ENCODE data around the gene NRDC.
"Not testable (repeated sequence)": the region's sequence is repeated elsewhere in the genome, so short reads cannot be mapped to it uniquely, and the experiment has no call there.

NRDC gene

GRCh38 chr1:51847294-51847920 is 31.1 kb downstream of the NRDC start:
- in situ Hi-C loops (cut with HindIII; ENCODE audit: low sequenced_read_pairs) = no loop called here

GRCh38 chr1:51843948-51844347 is 34.6 kb downstream of the NRDC start:
- in situ Hi-C loops (cut with HindIII; ENCODE audit: low sequenced_read_pairs) = no loop called here

GRCh38 chr1:51842261-51842660 is 36.3 kb downstream of the NRDC start:
- in situ Hi-C loops (cut with HindIII; ENCODE audit: low sequenced_read_pairs) = no loop called here

DNA sequence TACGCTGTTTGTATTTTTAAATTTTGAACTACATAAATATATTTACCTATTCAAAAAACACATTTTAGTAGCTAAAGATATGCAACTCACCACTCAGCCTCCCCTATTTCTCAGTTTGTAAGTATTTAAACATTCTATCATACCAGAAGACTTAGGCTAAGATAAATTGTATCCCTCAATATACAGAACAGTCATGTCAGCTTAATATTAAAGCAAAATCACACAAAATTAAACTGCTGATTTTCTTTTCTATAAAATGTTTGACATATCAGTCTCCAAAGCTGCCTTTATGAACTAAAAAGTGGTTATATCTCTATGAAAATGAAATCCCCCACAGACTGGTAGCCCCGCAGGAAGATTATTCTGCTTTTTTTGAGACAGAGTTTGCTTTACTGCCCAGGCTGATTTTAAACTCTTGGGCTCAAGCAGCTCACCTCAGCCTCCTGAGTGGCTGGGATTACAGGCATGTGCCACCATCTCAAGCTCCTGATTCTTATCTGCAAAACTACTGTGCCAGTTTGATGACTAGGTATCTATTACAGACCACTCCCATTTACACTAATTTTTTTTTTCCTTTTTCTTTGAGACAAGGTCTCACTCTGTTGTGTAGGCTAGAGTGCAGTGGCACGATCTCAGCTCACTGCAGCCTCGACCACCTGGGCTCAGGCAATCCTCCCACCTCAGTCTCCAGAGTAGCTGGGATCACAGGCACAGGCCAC is 37.6 kb downstream of the NRDC start:
- in situ Hi-C loops (cut with HindIII; ENCODE audit: low sequenced_read_pairs) = no loop called here

GRCh38 chr1:51840182-51840581 is 38.3 kb downstream of the NRDC start:
- in situ Hi-C loops (cut with HindIII; ENCODE audit: low sequenced_read_pairs) = no loop called here

DNA sequence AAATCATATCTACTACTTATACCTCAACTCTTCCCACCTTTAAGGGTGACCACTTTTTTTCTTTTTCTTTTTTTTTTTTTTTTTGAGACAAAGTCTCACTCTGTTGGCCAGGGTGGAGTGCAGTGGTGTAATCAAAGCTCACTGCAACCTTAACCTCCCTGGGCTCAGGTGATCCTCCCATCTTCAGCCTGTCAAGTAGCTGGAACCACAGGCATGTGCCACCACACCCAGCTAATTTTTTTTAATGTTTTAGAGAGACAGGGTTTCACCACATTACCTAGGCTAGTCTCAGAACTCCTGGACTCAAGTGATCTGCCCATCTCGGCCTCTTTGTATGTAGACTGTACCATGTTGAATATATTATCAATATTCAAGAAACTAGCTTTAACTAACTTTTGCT is 39.4 kb downstream of the NRDC start:
- in situ Hi-C loops (cut with HindIII; ENCODE audit: low sequenced_read_pairs) = no loop called here

GRCh38 chr1:51837243-51837642 is 41.3 kb downstream of the NRDC start:
- in situ Hi-C loops (cut with HindIII; ENCODE audit: low sequenced_read_pairs) = no loop called here

DNA sequence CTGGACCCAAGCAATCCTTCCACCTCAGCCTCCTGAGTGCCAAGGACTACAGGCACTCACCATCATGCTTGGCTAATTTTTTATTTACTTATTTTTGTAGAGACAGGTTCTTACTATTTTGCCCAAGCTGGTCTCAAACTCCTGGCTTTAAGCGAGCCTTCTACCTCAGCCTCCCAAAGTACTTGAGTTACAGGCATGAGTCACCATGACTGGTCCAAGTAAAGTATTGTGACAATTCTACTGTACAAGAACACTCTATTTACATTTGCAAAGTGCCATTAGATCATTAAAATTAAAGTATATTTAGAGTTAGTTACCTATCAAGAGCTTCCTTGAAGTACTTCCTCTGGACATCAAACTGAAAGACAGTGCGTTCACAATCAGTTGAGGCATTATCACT is 44.8 kb downstream of the NRDC start:
- in situ Hi-C loops (cut with HindIII; ENCODE audit: low sequenced_read_pairs) = loop anchor here (5.0 kb wide), 1 partner anchor 51 kb away; no protein-coding TSS in a partner anchor

GRCh38 chr1:51829058-51829457 is 49.5 kb downstream of the NRDC start:
- in situ Hi-C loops (cut with HindIII; ENCODE audit: low sequenced_read_pairs) = no loop called here

DNA sequence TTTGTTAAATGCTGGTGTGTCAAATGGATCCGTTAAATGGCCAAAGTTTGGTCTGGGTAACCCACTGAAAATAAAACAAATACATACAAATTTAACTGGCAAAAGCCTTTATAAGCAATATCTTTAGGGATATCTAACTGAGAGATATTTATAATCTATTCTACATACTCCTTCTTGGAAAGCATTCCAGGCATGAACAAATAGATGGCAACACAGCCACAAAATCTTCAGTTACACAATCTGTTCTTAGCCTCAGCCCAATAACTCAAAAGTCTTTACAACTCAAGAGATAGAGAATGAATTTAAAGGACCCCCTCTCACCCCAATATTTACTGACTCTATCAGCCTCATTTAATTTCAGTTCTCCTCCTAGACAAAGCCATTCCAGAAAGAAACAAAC is 58.7 kb downstream of the NRDC start:
- in situ Hi-C loops (cut with HindIII; ENCODE audit: low sequenced_read_pairs) = no loop called here

DNA sequence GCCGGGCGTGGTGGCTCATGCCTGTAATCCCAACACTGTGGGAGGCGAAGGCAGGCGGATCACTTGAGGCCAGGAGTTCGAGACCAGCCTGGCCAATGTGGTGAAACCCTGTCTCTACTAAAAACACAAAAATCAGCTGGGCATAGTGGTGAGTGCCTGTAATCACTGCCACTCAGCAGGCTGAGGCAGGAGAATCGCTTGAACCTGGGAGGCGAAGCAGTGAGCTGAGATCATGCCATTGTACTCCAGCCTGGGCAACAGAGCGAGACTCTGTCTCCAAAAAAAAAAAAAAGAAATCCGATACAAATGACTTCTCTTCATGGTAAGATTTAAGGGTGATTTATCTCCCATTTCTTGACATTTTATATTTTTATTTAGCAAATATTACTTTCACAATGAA is 59.5 kb downstream of the NRDC start:
- in situ Hi-C loops (cut with HindIII; ENCODE audit: low sequenced_read_pairs) = not testable (repeated sequence)

GRCh38 chr1:51818487-51818886 is 60.0 kb downstream of the NRDC start:
- in situ Hi-C loops (cut with HindIII; ENCODE audit: low sequenced_read_pairs) = no loop called here

GRCh38 chr1:51814513-51814912 is 64.0 kb downstream of the NRDC start:
- in situ Hi-C loops (cut with HindIII; ENCODE audit: low sequenced_read_pairs) = no loop called here

- in situ Hi-C loops (cut with HindIII; ENCODE audit: low sequenced_read_pairs) = no loop called here
Measured at GRCh38 chr1:51799372-51799771, 79.2 kb downstream of the NRDC start.

DNA sequence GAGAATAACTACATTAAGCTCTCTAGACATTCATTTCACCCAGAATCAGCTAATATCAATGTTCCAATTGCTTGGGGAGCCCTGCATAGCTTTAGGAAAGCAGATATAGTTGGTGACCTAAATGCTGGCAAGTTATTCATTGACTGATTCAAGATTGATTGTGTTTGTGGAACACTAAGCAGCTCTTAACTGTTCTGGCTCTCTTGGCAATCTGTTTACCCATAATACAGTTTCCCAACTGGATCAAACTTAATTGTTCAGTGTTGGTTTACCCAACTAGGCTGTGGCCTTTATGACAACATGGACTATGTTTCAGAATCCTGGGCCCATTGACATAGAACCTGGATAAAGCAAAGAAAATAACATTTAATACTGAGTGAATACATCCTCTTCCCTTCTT is 83.7 kb downstream of the NRDC start:
- in situ Hi-C loops (cut with HindIII; ENCODE audit: low sequenced_read_pairs) = no loop called here

GRCh38 chr1:51794260-51794659 is 84.3 kb downstream of the NRDC start:
- in situ Hi-C loops (cut with HindIII; ENCODE audit: low sequenced_read_pairs) = no loop called here

DNA sequence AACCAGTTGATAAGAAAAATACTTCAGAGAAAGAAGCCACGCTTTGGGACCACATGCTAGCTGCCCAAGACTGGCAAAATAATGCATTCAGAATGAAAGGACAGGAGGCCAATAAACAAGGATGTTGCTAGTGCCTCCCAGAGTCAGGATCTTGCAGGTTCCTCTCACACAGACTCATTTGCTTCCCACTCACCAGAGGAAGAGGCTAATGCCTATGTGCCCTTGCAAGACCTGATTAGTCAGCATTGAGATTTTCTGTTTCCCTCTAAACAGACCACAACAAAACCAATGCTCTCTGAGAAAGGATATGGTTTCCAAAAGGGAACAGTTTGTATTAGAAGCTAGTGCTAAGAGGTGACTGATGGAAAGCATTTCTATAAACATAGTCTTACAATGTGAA is 85.7 kb downstream of the NRDC start:
- in situ Hi-C loops (cut with HindIII; ENCODE audit: low sequenced_read_pairs) = no loop called here

GRCh38 chr1:51791888-51792287 is 86.6 kb downstream of the NRDC start:
- in situ Hi-C loops (cut with HindIII; ENCODE audit: low sequenced_read_pairs) = no loop called here

DNA sequence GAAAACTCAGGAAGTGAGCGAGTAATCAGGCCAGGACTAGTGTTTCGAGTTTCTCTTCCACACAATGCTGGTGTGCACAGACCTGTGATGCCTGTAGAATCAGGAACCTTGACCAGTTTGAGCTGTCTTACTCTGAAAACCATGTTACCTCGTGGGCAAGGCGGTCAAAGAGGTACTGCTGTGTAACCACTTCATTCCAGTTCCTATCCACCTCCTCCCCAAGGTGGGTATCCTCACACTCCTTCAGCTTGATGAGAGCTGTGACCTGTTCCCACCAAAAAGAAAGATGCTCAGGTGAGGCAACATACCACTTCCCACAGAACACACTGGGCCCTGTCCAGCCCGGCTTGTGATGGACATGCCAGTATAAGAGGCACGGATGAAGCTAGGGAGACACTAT is 88.1 kb downstream of the NRDC start:
- in situ Hi-C loops (cut with HindIII; ENCODE audit: low sequenced_read_pairs) = no loop called here

GRCh38 chr1:51789342-51789741 is 89.2 kb downstream of the NRDC start:
- in situ Hi-C loops (cut with HindIII; ENCODE audit: low sequenced_read_pairs) = no loop called here

GRCh38 chr1:51788938-51789337 is 89.6 kb downstream of the NRDC start:
- in situ Hi-C loops (cut with HindIII; ENCODE audit: low sequenced_read_pairs) = no loop called here

DNA sequence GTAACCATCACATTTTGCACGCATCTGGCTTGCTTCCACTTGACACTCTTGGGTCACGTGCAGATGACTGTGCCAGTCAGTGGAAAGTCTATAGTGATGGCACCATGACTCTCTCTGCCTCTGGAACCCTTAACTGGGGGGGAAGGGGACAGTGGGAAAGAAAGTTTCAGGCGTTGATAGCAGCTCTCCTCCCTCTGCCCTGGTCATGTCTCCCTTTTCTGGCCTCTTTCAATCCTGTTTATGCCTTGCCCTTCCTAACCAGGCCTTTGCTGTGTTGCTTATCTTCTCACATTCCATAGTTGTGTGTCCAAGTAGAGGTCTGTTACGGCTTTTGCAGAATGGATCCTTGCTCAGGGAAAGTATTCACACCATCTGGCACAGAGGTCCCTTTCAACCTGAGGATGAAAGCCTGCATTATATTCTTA is 93.5 kb downstream of the NRDC start:
- in situ Hi-C loops (cut with HindIII; ENCODE audit: low sequenced_read_pairs) = loop anchor here (5.0 kb wide), 1 partner anchor 47 kb away; no protein-coding TSS in a partner anchor

DNA sequence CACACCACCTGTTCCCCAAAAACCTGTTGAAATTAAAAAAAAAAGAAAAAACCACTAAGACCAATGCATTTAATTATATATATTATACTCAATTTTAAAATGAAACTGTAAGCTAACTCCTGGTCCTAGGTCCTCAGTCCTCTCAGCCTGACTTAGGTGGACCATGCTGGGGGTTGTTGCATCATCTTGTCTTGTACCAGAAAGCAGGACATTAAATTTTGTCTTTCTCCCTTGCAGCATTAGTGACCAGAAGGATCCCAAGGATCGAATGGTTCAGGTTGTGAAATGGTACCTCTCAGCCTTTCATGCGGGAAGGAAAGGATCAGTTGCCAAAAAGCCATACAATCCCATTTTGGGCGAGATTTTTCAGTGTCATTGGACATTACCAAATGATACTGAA is 97.6 kb downstream of the NRDC start:
- in situ Hi-C loops (cut with HindIII; ENCODE audit: low sequenced_read_pairs) = loop anchor here (5.0 kb wide), 1 partner anchor 51 kb away; no protein-coding TSS in a partner anchor

All from endothelial cell of hepatic sinusoid (primary cell).